ENCODE results near the gene ANTXR2.

Gene ANTXR2

DNA sequence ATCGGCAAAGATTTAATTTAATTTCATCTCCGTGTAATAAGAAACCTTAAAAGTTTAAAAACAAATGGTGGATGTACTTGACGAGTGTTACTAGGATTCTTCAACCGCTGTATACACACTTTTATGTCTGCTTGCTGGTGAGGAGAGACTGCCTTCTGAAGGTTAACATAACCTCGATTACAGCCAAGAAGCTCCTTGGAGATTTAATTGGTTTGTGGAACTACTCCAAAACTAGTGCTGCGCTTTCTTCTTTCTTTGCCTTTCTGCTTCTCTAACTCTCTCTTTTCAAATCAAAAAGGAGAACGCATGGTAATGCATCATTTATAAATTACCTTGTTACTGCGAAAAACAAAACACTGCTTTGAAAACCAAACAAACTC, 109.0 kb downstream of the ANTXR2 start:
- DNase-seq (ENCODE audit: extremely low read depth, low read depth) = no peak
- TF ChIP-seq, protein P1, sequence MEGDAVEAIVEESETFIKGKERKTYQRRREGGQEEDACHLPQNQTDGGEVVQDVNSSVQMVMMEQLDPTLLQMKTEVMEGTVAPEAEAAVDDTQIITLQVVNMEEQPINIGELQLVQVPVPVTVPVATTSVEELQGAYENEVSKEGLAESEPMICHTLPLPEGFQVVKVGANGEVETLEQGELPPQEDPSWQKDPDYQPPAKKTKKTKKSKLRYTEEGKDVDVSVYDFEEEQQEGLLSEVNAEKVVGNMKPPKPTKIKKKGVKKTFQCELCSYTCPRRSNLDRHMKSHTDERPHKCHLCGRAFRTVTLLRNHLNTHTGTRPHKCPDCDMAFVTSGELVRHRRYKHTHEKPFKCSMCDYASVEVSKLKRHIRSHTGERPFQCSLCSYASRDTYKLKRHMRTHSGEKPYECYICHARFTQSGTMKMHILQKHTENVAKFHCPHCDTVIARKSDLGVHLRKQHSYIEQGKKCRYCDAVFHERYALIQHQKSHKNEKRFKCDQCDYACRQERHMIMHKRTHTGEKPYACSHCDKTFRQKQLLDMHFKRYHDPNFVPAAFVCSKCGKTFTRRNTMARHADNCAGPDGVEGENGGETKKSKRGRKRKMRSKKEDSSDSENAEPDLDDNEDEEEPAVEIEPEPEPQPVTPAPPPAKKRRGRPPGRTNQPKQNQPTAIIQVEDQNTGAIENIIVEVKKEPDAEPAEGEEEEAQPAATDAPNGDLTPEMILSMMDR (IDR thresholded peaks at IDR 0.05; ENCODE audit: low read depth, low read length) = no peak

DNA sequence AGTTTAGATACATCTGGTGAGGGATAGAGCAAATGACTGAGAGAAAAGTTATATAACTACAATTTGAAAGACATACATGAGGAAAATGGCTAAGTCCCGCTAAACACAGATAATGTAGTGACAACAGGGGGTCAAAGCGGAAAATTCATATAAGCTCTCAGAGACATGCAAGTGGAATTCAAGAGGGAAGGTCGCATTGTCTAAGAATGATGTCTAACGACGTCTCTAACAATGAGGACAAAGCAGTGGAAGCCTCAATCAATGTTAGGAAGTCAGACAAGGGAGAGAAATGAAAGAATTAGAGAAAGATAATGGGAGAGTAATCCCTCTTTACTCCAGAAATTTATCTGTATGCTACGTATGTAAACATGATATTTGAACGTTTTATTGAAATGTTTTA, 113.4 kb downstream of the ANTXR2 start:
- no peak for DNase-seq (ENCODE audit: extremely low read depth, low read depth)
- TF ChIP-seq, protein P1 (IDR thresholded peaks at IDR 0.05; ENCODE audit: low read depth, low read length) = no peak

DNA sequence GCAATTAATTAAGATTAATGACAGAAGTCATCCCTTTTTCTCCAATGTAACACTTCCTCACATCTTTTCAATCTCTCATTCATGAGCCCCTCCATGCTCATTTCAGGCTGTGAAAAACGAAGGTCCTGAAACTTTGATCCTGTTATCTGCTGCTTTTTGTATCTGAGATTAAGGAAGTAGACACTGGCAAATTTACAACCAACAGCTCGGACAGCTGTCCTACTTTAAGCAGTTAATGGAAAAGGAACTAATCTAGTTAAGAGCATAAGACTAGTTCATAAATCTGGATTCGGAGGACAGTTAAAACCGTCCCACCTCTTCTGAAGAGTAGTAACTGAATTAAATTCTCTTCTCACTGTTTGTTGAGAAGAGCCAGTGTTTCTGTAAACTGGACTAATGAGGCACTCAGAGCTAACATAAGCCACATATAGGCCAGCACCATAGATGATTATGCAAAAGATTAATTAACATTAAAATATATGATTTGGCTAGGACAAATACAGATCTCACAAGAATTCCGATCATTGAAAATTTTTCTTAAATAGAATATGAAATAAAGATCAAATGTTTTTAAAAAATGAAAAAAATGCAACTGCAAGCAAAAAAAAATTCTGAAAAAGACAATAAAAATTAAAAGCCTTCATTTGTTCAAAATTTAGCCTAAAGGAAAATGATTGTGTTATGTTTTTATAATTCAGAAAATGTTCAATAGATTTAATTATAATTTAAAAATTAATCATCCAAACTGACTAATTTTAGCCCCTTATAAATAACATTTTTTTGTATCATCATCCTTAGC, 114.4 kb downstream of the ANTXR2 start:
- TF ChIP-seq, protein P1 (IDR thresholded peaks at IDR 0.05; ENCODE audit: low read depth, low read length) = no peak
- DNase-seq (ENCODE audit: extremely low read depth, low read depth) = no peak

DNA sequence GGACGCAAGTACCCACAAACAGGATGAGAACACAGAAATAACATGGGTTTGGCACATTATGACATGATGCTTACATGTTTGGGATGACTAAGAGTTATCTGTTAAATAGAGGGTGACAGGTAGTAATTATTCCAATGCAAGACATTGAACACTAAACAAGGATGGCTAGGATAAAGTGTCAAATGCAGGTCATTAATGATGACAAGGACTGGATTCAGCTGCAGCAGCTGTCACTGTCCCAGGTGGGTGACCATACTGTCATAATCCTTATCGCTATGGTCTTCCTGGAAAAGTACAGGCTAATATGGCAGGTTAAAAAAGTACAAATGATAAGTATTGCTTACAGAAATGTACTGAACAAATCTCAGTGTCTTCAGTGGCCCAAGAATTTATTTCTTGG, 123.9 kb downstream of the ANTXR2 start:
- no peak for DNase-seq (ENCODE audit: extremely low read depth, low read depth)
- TF ChIP-seq, protein P1 (IDR thresholded peaks at IDR 0.05; ENCODE audit: low read depth, low read length) = no peak

DNA sequence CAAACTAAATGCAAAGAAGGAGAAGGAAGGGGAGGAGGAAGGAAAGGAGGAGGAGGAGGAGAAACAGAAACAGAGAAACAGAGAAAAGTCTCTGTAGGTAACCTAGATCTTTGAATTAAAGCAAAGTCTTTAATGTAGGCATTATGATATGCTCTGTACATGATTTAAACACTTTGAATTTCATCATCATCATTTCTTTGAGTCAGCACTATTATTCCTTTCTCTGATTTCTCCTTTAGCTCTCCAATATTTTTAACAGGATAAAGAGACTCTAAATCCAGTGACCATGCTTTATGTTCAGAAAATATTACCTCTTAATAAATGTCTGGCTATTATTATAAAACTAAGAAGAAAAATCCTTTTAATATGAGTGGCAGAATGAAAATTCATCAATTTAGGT, 124.3 kb downstream of the ANTXR2 start:
- DNase-seq (ENCODE audit: extremely low read depth, low read depth) = no peak
- TF ChIP-seq, protein P1 (IDR thresholded peaks at IDR 0.05; ENCODE audit: low read depth, low read length) = no peak

DNA sequence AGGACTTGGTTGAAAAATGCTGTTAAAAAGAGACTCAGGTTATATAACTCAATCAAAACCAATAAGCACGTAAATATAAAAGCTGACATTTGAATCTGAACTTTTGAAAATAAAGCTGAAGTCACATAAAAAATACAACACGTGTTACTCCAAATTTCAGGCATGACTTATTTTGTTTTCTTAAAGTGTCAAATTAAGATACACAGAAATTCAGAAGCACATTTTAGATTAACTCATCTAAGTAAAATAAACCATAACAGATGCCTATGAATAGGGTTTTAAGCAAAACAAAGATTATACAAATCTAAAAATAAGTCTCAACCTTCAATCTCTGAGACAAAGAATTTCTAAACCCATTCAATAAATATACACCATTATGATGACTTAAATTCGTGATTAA, 124.8 kb downstream of the ANTXR2 start:
- DNase-seq (ENCODE audit: extremely low read depth, low read depth) = peak; percentile 0
- TF ChIP-seq, protein P1 (IDR thresholded peaks at IDR 0.05; ENCODE audit: low read depth, low read length) = no peak

DNA sequence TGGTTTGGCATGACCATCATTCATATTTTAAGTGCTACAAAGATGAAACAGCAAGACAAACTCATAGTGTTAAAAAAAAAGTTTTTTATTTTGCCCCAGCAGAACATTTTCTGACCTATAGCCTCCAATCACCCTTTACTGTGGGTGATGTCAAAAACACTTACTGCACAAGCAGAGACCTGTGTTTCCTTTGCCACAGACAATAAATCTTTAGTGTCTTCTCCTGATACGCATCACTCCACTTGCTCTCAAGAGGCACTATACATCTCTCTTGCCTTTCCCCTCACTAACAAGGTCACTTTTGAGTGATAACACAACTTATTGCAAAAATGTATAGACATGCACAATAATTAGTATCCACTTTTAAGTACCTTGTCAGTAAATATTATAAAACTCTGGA, 125.6 kb downstream of the ANTXR2 start:
- TF ChIP-seq, protein P1 (IDR thresholded peaks at IDR 0.05; ENCODE audit: low read depth, low read length) = no peak
- DNase-seq (ENCODE audit: extremely low read depth, low read depth) = no peak
